GM19239 (cell line): ENCODE data around the gene CD164.
"Not testable (repeated sequence)": the region's sequence is repeated elsewhere in the genome, so short reads cannot be mapped to it uniquely, and the experiment has no call there.

Source experiments
- DNase-seq: peaks from one replicate; pipeline ENCODE4 v3.0.0; 2011; ENCODE audit warnings: low spot score; ENCODE audit not compliant: insufficient read length
- FAIRE-seq: peaks from 2 replicates; lab custom pipeline; 2011; peaks lifted over from hg19 to GRCh38; lab: Jason Lieb, UNC

The CD164 gene

DNA sequence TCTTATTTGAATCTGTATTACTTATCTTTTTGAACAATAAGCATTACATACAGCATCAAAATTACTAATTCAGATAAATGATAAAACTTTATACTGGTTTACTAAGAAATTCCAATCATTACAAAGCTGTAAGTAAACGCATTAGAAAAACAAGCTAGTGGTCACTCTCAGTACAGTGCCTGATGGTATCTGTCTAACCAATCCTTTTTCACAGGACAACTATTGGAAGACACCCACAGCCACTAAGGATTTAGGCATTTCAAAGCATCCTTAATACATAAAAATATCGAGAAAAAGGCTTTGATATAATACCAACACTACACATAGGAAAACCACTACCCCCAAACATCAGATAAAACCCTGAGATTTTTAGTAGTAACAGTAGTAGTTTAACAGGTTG, 2.6 kb downstream of the CD164 start:
- DNase-seq (no peak), FAIRE-seq (no peak)

DNA sequence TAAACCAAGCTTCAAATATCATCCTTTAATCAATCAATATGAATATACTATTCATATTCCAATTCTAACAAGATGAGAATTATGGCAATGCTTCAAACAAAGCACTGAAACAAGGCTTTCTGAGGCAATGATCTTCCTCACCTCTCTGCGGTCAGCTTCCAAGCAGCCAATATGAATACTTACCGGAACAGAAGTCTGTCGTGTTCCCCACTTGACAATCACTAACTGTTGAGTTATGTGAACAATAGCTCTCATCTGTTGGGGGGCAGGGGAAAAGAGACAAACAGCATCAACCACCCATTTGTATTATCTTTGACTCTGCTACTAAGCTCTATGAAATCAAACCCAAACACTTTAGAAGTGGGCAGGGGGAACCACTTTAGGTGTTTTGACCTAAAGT, 4.5 kb downstream of the CD164 start:
- FAIRE-seq (no peak), DNase-seq (no peak)

DNA sequence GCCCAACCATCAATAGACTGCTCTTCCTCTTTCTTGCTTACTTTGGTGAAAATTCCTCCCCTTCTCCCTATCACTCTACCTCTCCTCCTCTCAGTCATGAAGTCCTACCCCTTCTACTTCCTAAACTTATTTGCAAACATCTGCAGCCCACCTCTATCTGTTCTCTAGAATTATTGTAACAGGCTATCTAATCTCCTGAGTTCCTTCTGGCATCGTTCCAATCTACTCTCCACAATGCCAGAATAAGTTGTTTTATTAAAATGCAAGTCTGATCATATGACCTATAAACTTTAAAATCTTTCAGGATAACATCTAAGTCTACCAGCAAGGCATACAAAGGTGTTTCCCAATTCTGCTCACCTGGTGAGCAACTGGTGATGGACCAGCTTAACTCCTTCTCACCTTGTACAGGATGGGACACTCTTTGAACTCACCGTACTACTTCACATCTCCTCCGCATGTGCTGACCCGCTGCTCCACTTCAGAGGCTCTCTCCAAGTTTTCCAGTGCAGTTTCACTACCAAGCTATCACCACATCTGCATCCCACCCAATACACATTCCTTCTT, 7.9 kb downstream of the CD164 start:
- FAIRE-seq, result no peak
- no peak for DNase-seq

DNA sequence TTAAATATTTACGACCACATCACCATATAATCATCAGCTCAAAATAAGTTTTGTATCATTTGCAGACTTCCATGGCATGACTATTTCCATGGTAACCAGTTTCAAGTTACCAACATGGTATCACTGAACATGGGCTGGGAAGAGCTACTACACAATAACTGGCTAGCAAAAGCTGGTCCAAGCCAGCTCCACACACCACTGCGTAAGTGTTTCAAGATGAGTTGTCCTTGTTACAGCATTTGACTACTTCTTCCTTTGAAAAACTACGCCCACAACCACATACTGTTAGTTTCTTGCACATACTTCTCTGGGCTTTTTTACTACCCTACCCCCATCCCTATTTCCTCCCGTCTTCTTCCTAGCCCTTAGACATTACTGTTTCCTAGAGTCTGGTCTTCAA, 8.5 kb downstream of the CD164 start:
- DNase-seq (no peak), FAIRE-seq (peak; percentile 86)

DNA sequence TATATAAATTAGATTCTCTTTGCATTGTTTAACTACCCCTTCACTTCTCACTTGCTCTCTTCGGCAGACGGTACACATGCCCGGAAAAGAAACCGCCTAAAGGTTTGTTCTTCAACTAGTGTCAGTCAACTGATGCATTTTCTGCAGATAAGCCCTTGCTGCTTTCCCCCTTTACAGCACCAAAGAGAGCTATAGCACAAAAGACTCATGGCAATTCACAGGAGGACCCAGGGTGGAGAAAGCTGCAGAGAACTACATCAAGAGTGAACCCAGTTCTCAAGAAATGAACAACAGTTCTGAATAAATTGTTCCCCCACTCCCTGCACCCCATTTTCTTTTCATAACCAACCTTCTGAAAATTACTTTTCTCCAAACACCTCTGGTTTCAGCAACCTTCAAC, 8.9 kb downstream of the CD164 start:
- no peak for FAIRE-seq
- no peak for DNase-seq

DNA sequence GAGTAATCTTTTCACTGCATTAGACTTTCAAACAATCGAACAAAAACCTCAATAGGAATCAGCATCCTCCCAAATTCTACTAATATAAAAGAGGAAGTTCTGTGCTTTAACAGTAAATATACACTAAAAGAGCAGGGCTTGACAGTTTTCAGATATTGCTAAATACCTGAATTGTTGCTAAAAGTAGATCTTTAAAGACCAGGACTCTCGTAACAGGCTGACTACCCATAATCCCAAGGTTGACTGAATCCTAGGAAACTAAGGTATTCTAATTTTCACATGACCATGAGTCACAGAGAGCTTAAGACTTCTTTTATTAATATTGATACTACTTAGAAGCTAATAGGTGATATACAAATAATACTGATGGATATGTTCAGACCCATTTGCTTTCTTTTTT, 10.1 kb downstream of the CD164 start:
- FAIRE-seq (peak; percentile 55), DNase-seq (no peak)

DNA sequence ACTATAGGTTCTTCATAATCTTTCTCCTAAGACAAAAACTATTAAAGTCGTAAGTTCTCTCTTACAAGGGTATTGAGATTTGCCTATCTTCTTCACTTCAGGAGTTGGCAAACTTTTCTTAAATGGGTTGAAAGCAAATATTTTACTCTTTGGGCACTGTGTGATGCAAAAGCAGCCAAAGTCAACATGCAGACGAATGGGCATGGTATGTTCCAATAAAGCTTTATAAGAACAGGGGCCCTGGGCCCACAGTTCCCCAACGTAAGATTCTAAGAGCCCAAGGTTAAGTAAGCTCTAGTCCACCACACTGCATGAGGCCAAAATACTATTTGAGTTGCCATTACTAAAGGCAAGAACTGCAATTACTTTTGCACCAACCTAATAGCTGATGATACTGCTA, 11.5 kb downstream of the CD164 start:
- DNase-seq (no peak), FAIRE-seq (no peak)

DNA sequence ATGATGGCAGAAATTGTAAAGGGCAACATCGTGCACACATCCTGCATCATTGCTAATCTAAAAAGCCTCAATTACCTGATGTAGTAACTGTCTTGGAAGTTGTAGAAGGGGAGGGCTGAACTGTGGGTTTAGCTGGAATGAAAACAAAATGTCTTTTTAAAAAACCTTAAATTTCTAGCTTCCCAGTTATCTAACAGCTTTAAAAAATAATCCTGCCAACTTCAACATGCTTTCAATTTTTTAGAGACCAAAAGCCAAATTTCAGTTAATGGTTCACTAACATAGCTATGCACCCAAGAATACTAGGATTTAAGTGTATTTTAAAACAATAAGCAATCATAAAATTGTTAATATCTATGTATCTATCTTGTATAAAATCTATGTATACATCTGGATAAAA, 11.9 kb downstream of the CD164 start:
- DNase-seq (no peak), FAIRE-seq (no peak)

DNA sequence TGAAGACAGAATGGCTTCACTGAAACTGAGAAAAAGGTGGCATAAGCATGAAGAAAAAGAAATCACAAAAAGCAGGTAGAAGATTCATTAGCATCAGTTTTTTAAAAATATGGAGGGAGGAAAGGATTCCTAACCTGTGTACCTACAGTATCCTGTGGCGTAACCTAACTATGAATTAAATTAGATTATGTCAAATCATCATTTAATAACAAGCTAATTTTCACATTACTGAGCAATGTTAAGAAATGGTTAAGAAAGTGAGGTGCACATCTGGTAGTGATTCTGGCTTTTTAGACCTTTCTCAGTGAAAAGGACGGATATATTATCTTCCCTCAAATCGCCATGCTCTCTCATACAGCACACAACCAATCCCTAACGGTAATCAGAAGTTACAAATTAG, 12.5 kb downstream of the CD164 start:
- no peak for DNase-seq
- no peak for FAIRE-seq

DNA sequence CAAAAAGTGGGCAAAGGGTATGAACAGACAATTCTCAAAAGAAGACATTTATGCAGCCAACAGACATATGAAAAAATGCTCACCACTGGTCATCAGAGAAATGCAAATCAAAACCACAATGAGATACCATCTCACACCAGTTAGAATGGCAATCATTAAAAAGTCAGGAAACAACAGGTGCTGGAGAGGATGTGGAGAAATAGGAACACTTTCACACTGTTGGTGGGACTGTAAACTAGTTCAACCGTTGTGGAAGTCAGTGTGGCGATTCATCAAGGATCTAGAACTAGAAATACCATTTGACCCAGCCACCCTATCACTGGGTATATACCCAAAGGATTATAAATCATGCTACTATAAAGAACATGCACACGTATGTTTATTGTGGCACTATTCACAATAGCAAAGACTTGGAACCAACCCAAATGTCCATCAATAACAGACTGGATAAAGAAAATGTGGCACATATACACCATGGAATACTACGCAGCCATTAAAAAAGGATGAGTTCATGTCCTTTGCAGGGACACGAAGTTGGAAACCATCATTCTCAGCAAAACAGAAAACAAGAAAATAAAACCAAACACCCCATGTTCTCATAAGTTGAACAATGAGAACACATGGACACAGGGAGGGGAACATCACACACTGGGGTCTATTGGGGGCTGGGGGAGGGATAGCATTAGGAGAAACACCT, 17.7 kb downstream of the CD164 start:
- FAIRE-seq, DNase-seq: not testable (repeated sequence)

DNA sequence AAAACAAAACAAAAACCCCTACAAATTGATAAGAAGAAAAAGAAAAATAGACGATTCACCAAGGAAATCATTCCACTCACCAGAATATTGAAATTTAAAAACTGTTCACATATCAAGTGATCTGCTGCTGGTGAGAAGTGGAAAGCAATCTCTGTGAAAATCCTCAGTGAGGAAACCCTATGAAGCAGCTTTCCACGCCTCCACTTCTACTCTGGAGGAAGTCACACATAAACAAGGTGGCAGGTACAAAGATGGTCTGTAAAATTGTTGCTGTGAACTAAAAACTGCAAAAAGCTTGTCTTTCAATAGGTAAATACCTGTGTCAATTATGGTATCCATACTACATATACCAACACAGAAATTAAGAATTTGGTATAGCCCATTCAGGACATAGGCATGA, 18.5 kb downstream of the CD164 start:
- FAIRE-seq (no peak), DNase-seq (no peak)

DNA sequence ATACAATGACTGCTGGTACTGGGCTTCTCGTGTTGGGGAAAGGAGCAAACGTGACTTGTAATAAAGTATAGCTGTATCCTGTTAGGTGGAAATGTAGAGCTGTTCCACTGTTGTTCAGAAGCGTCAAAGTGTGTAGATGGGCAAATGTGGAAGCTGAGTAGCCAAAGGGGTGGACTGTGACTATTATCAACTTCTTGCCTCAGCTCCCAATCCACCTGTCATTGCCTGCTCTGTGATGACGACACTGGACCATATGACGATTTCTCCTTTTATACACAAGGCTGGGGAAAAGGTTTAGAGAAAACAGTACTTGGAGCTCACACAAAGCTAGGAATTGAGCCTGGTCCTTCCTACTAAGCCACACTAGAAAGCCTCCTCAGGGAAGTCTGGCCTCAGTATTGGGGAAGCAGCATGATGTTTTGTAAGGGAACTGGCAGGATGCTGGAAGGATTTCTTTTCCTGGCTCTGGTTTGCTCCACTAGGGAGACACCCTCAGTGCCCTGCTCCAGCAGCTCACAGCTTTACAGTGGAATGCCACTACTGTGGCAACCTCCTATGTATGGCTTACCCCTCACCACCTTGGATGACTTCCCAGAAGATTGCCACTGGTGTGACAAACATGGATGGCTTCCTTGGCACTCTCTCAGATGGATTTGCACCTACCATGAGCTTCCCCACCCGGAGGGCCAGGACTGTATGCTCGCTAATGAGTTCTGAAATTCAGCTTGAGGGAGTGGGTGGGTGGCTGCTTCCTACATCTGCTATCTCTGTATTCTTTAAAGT, 20.0 kb downstream of the CD164 start:
- DNase-seq (no peak), FAIRE-seq (no peak)

DNA sequence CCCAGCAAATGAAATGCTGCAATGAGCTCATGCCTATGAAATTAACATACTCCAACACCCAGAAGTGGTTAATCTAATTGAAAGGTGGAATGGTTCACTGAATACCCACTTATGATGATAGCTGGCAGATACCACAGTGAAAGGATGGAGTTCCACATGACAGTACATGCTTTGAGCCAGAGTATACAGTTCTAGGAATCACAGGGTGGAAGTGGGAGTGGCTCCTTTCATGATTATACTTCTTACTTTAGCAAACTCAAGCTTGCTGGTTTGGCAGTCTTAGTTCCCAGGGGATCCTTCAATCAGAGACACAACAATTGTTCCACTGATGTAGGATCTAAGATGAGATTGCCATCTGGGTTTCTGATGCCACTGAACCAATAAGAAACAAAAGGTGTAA, 21.5 kb downstream of the CD164 start:
- FAIRE-seq, result no peak

DNA sequence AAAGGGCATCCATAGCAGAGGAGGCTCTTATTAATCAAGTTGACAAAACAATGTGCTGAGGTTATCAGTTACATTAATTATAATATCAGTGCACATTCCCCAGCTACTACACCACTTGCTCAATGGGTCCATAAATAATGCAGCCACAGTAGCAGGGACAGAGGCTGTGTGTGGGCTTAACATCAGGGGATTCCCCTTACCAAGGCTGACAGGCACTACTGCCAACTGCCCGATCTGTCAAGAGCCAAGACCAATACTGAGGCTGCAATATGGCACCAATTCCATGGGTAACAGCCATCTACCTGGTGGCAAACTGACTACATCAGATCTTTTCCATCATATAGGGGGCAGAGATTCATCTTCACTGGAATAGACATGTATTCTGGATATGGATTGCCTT, 22.0 kb downstream of the CD164 start:
- DNase-seq, result no peak
- no peak for FAIRE-seq

More for the DNA sequence above, 21.5 kb downstream of the CD164 start:
- DNase-seq, result no peak

DNA sequence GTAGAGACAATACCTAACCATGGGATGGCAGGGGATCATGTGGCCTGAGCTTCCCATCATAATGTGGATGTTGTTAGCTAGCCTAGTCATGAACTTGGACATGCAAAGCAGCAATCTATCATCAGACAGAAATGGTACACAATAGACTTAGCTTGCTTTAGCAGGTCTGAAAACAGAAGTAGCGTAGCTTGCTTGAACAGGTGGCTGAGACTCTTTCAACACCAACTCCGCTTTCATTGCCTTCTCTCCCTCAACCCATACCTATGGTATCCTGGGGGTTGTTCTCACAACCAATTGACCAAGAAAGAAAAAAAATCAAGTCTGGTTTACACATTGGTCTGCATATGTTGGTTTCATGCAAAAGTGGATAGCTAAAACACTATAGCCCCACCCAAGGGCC, 23.0 kb downstream of the CD164 start:
- DNase-seq (no peak), FAIRE-seq (no peak)

DNA sequence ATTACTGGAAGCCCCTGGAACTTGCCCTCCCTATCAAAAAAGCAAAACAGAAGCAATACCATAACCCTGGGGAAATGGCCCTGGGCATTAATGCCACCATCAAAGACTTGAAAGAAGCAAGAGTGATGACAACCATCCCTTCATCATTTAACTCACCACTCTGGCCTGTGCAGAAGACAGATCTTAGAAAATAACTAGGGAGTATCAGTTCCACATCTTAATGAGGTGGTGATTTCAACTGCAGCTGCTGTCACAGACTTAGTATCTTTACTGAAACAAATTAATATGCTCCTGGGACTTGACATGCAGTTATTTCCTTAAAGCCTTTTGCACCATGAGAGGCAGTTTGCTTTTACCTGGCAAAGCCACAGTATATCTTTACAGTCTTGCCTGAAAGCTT, 24.1 kb downstream of the CD164 start:
- no peak for DNase-seq

DNA sequence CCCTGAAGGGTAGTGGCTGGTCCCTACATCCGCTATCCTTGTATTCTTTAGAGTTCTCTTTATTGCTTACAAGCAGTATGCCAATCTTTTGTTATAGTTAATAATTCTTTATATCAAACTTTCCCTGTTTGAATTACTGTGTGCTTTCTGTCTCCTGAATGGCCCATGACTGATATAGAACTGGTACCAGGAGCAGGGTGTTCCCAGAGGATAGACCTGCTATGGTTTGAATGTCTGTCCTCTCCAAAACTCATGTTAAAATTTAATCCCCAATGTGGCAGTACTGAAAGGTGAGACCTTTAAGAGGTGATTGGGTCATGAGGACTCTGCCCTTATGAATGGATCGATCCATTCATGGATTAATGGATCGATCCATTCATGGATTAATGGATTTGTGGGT, 26.0 kb downstream of the CD164 start:
- FAIRE-seq, result no peak
- DNase-seq, result no peak

More for the DNA sequence above, 24.1 kb downstream of the CD164 start:
- no peak for FAIRE-seq

DNA sequence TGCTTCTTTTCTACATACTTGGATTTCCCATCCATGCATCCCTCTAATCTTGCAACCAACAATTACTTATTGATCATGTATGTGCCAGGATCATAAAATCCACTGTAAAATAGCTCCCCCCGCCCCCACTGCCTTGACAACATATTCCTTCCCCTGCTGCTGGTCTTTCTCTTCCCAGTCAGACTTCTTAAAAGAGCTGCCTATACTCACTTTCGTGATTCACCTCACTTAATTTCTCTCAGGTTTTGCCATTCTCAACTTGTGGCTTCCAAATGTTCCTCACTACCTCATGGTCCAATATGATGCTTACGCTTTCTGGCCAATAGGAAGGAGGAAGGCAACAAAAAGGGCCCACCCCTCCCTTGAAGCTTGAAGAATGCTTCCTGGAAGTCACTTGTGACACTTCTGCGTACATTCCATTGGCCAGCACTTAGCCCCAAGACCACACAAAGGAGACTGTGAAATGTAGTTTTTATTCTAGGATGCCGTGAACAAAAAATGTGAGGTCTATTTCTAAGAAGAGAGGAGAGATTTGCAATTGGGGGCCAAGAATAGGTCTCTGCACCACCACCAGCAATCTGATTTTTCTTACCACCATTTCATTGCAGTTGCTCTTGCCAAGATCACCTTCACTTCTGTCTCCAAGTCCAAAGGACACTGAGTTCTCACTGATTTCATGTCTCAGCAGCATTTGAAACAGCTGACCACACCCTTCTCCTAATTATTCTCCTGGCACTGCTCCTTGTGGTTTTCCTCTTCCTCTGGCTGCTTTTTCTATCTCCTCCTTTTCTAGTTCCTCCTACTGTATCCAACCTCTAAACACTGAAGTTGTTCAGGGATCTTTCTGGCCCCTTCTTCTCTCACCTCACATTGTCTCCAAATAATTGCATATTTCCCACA, 30.8 kb downstream of the CD164 start:
- DNase-seq, result no peak
- no peak for FAIRE-seq

DNA sequence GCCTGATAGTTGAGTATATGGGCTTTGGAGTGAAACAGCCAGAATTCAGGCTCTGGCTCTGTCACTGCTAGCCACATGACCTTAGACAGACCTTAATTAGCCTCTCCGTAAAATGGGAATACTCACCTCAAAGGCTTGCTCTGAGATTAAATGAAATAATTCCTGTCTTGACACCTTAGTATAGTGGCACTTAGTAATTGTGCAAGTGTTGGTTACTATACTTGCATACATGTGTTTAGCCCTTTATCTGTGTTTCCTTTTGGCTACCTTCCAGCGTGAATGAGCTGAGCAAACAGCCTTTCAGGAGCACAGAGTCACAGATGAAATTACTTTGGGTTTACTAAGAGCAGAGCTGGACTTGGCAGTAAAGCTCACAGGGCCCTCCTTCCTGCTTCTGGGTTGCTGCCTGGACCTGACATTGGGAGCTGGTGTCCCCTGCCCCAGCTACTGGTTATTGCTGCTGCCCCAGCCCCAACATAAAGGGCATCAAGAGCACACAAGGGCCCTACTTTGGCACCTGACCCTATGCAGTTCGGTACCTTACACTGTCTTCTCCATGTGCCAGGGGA, 32.8 kb downstream of the CD164 start:
- FAIRE-seq (no peak), DNase-seq (no peak)

DNA sequence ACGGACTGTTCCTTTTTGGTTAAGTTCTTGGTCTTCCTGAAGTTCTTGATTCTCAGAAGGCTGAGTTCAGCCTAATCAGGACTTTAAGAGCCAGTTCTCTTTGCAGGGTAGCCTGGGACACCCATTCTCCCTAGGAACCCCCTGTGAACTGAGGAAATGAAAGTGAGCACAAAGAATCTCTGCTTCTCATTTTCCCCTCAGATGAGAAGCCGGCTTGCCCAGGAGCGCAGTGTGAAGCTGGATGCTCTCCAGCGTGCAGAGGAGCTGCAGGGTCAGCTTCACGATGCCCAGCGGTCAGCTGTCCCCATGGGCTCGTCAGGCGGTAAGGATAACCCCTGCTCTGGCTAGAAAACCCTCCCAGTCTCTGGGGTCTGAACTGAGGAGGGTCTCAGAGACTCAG, 34.0 kb downstream of the CD164 start:
- FAIRE-seq (no peak), DNase-seq (no peak)
